Measurements from ENCODE around the gene TAC3.
"Not testable (repeated sequence)": the region's sequence is repeated elsewhere in the genome, so short reads cannot be mapped to it uniquely, and the experiment has no call there.

Gene TAC3

GRCh38 chr12:56980268-56980667, 36.1 kb downstream of the TAC3 start:
- no peak for DNase-seq

DNA sequence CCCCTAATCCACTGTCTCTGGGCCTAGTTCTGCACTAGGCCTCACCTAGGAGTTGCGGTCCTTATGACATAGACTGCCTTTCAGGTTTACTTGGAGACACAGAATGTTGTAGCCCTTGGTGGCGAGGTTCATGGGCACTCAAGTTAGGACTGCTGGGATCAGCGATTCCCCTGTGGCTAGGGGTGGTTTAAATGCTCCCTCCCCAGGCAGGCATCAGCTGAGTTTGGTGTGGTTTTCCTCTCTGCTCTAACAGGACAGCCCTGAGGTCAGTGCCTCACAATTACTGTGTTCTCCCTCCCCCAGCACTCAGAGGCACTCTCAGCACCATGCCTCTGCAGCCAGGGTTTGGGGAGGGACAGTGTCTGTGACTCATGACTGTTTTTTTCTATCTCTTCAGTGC, 36.7 kb downstream of the TAC3 start:
- DNase-seq, result no peak

GRCh38 chr12:56978397-56979138, 37.8 kb downstream of the TAC3 start:
- no peak for DNase-seq

DNA sequence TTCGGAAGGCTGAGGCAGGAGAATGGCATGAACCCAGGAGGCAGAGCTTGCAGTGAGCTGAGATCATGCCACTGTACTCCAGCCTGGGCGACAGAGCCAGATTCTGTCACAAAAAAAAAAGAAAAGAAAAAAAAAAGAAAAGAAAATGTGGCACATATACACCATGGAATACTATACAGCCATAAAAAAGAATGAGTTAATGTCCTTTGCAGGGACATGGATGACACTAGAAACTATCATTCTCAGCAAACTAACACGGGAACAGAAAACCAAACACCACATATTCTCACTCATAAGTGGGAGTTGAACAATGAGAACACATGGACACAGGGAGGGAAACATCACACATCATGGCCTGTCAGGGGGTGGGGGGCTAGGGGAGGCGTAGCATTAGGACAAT, 39.0 kb downstream of the TAC3 start:
- DNase-seq, result not testable (repeated sequence)

DNA sequence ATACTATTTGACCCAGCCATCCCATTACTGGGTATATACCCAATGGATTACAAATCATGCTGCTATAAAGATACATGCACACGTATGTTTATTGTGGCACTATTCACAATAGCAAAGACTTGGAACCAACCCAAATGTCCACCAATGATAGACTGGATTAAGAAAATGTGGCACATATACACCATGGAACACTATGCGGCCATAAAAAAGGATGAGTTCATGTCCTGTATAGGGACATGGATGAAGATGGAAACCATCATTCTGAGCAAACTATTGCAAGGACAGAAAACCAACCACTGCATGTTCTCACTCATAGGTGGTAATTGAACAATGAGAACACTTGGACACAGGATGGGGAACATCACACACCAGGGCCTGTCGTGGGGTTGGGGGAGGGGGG, 42.1 kb downstream of the TAC3 start:
- DNase-seq, result not testable (repeated sequence)

- DNase-seq, result not testable (repeated sequence)
These were observed 47.4 kb downstream of the TAC3 start for GRCh38 chr12:56968910-56969309.

- DNase-seq, result not testable (repeated sequence)
These were observed 50.2 kb downstream of the TAC3 start for GRCh38 chr12:56965997-56966642.

GRCh38 chr12:56965124-56965523, 51.2 kb downstream of the TAC3 start:
- not testable (repeated sequence) for DNase-seq

- not testable (repeated sequence) for DNase-seq
These were observed 52.8 kb downstream of the TAC3 start for GRCh38 chr12:56963557-56963956.

DNA sequence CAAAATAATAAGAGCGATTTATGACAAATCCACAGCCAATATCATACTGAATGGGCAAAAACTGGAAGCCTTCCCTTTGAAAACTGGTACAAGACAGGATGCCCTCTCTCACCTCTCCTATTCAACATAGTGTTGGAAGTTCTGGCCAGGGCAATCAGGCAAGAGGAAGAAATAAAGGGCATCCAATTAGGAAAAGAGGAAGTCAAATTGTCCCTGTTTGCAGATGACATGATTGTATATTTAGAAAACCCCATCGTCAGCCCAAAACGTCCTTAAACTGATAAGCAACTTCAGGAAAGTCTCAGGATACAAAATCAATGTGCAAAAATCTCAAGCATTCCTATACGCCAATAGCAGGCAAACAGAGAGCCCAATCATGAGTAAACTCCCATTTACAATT, 54.1 kb downstream of the TAC3 start:
- not testable (repeated sequence) for DNase-seq

All from stimulated activated CD4-positive, alpha-beta T cell treated with anti-CD3 and anti-CD28 coated beads, Interleukin-4, amount 100 ng/mL, for 24 hours (primary cell).